Mucosa of stomach (tissue), 1 donor: Measurements from ENCODE around the gene RNF224.

Source experiments
- H3K27me3 ChIP-seq: one replicate; pipeline ENCODE4 v1.7.0; 2013; ENCODE audit warnings: mild to moderate bottlenecking, low read length; ENCODE audit not compliant: control insufficient read depth, insufficient read depth
- H3K36me3 ChIP-seq: one replicate; pipeline ENCODE4 v1.7.0; 2013; ENCODE audit warnings: low read length; ENCODE audit not compliant: control insufficient read depth, insufficient read depth
- H3K4me1 ChIP-seq: one replicate; pipeline ENCODE4 v1.7.0; 2013; ENCODE audit warnings: mild to moderate bottlenecking, low read length; ENCODE audit not compliant: control insufficient read depth, insufficient read depth
- H3K4me3 ChIP-seq: one replicate; pipeline ENCODE4 v1.7.0; 2013; ENCODE audit warnings: low read length
- H3K9ac ChIP-seq: one replicate; pipeline ENCODE4 v1.7.0; 2013; ENCODE audit warnings: mild to moderate bottlenecking, low read length, moderate library complexity
- H3K9me3 ChIP-seq: one replicate; pipeline ENCODE4 v1.7.0; 2013; ENCODE audit warnings: mild to moderate bottlenecking, low read length, moderate library complexity; ENCODE audit not compliant: control insufficient read depth
- donor health status: Pancreatic carcinoma.

RNF224 gene

DNA sequence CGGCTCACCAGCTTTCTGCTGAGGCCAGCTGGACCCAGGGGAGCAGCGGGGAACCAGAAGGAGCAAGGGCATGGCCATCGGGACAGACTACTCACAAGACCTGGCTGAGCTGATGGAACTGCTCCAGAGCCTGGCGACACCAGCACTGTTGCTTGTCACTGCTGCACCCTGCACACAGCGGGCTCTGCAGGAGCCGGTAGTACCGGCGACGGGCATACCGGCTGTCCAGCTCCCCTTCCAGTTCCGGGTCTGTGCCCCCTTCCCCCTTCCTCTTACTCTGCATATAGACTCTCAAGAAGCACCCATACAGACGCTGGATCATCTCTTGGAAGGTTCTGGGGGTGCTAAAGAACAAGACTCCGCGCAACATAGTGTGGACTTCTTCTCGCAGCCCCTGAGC, 39.9 kb upstream of the RNF224 start:
- peaks cover 32% of the 10 kb centered on the region for H3K4me1 ChIP-seq
- peak overlapping the region; percentile 91 for H3K4me3 ChIP-seq
- H3K9me3 ChIP-seq = no peaks in the 10 kb centered on the region
- H3K27me3 ChIP-seq = no peaks in the 10 kb centered on the region
- H3K9ac ChIP-seq = peak overlapping the region; percentile 89
- peaks cover 11% of the 10 kb centered on the region for H3K36me3 ChIP-seq

DNA sequence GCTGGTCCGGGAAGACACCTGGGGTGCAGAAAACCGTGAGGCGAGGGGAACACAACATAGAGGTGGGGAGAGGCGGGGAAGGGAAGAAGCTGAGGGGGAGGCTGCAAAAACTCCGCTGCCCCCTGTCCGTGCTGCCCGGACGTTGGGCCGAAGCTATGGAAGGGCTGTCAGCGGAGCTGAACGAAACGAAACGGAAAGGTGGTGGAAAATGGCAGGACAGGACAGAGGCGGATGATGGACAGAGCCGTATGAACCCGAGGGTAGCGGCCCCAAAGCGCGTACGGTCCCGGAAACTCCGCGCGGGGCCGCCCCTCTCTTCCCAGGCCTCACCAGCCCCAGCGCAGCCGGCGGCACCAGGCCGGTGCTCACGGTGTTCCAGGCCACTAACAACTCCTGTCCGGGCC, 39.2 kb upstream of the RNF224 start:
- peak overlapping the region; percentile 91 for H3K4me3 ChIP-seq
- peaks cover 32% of the 10 kb centered on the region for H3K4me1 ChIP-seq
- peak overlapping the region; percentile 89 for H3K9ac ChIP-seq
- no peaks in the 10 kb centered on the region for H3K9me3 ChIP-seq
- H3K36me3 ChIP-seq = peaks cover 5% of the 10 kb centered on the region
- no peaks in the 10 kb centered on the region for H3K27me3 ChIP-seq

DNA sequence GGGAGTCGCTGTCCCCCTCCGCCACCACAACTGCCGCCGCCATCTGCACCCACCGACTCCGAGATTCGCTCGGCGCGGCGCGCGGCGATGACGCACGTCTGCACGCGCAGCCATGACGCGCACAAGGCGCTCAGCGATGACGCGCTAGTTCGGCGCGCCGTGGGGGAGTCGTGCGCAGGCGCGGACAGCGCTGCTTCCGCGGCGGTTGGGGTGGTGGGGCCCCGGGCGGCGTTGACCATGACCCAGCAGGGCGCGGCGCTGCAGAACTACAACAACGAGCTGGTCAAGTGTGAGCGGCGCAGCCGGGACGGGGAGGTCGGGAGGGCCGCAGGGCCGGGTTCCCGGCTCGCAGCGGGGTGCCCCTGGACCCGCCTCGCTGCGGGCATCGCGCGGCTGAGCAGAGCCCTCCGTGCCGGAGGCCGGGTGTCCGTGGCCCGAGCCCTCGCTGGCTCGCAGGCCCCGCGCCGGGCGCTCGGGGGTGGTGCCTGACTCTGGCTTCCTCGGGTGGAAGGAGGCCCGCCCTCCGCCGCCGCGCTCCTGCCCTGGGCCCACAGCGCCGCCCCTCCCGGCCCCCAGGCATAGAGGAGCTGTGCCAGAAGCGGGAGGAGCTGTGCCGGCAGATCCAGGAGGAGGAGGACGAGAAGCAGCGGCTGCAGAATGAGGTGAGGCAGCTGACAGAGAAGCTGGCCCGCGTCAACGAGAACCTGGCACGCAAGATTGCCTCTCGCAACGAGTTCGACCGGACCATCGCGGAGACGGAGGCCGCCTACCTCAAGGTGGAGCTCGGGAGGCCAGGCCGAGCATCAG, 38.6 kb upstream of the RNF224 start, which contains the start of the genes ANAPC2 and SSNA1:
TSS of gene ANAPC2 (minus strand) at position 71 of the 807 bp plus-strand sequence. CDS start at position 43, 28 bp downstream.
TSS of gene SSNA1 (plus strand) at position 187 of the 807 bp plus-strand sequence. CDS start at position 238, 51 bp downstream.
- peaks cover 32% of the 10 kb centered on the region for H3K4me1 ChIP-seq
- peak within 1 kb of the TSS; percentile 91 for H3K4me3 ChIP-seq
- H3K36me3 ChIP-seq = no peaks in the 10 kb centered on the region
- no peaks in the 10 kb centered on the region for H3K27me3 ChIP-seq
- H3K9ac ChIP-seq = peak within 1 kb of the TSS; percentile 89
- H3K9me3 ChIP-seq = no peaks in the 10 kb centered on the region

DNA sequence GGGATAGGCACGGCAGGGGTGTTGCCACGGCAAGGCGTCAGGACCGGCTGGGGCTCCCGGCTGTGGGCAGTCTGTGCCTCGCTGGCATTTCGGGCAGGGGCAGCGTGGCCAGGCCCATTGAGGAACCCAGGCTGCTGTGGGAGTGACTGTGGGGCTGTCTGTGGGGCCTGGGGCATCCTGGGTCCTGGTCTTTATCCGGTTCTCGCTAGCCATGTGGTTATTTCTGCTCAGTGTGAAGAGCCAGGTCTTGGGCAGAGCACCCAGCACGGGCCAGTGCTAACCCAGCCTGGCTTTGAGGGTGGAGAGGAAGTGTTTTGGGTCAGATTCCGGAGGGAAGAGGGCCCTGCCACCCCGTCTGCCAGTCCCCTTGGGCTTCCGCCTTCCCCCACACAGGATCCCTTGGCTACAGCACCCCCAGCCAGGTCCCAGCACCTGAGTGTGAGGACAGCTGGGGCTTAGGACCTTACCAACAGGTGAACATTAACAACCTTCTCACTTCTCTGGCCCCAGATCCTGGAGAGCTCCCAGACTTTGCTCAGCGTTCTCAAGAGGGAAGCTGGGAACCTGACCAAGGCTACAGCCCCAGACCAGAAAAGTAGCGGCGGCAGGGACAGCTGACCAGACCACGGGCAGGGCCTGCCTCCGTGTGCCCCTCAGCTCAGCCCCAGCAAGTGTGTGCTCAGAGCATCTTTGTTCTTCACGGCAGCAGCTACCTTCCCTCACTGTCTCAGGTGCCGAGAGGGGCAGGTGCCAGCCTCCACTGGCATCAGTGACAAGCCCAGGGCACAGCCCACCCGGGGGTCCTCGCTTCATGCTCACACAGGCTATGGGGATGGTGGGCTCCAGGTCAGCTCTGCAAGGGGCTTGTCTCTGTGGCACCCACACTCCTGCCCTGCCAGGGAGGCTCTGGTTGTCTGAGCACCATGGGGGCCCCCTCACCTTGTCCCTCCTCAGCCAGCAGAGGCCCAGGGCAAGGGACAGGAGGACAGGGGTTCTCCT, 37.7 kb upstream of the RNF224 start:
- Histone ChIP-seq H3K27me3 (no peaks in the 10 kb centered on the region), H3K4me3 (peak overlapping the region; percentile 91), H3K4me1 (peaks cover 38% of the 10 kb centered on the region), H3K9me3 (no peaks in the 10 kb centered on the region), H3K36me3 (no peaks in the 10 kb centered on the region), H3K9ac (peak overlapping the region; percentile 89)

GRCh38 chr9:137190315-137190856, 36.9 kb upstream of the RNF224 start:
- Histone ChIP-seq H3K9ac (peak overlapping the region; percentile 89), H3K9me3 (no peaks in the 10 kb centered on the region), H3K27me3 (no peaks in the 10 kb centered on the region), H3K36me3 (no peaks in the 10 kb centered on the region), H3K4me1 (peaks cover 46% of the 10 kb centered on the region), H3K4me3 (no peak overlapping the region)

- Histone ChIP-seq H3K36me3 (no peaks in the 10 kb centered on the region), H3K4me1 (peaks cover 55% of the 10 kb centered on the region), H3K9ac (no peak overlapping the region), H3K9me3 (no peaks in the 10 kb centered on the region), H3K27me3 (no peaks in the 10 kb centered on the region), H3K4me3 (no peak overlapping the region)
These were observed 36.1 kb upstream of the RNF224 start for GRCh38 chr9:137191245-137191644.

GRCh38 chr9:137191691-137192447, 35.4 kb upstream of the RNF224 start:
- Histone ChIP-seq H3K4me3 (no peak overlapping the region), H3K9me3 (no peaks in the 10 kb centered on the region), H3K4me1 (peaks cover 56% of the 10 kb centered on the region), H3K9ac (no peak overlapping the region), H3K27me3 (no peaks in the 10 kb centered on the region), H3K36me3 (no peaks in the 10 kb centered on the region)

DNA sequence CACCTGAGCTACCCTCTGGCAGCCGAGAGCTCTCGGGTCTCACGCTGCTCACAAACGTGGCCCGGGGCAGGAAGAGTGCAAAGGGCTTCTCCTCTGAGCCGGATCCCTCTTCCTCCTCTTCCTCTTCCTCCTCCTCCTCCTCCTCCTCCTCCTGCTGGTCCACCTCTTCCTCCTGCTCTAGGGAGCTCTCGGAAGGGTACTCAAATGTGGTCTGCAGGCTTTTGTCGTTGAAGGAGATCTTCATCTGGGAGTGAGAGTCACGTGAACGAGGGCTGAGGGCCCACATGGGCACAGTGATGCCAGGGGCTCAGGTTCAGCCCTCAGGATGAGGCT, 34.9 kb upstream of the RNF224 start:
- Histone ChIP-seq H3K36me3 (no peaks in the 10 kb centered on the region), H3K4me3 (no peak overlapping the region), H3K27me3 (no peaks in the 10 kb centered on the region), H3K9ac (no peak overlapping the region), H3K9me3 (no peaks in the 10 kb centered on the region), H3K4me1 (peaks cover 56% of the 10 kb centered on the region)

- H3K9me3 ChIP-seq = no peaks in the 10 kb centered on the region
- no peak overlapping the region for H3K9ac ChIP-seq
- H3K4me1 ChIP-seq = peaks cover 56% of the 10 kb centered on the region
- no peak overlapping the region for H3K4me3 ChIP-seq
- no peaks in the 10 kb centered on the region for H3K36me3 ChIP-seq
- H3K27me3 ChIP-seq = no peaks in the 10 kb centered on the region
These were observed 34.4 kb upstream of the RNF224 start for GRCh38 chr9:137192859-137193258.

GRCh38 chr9:137193771-137194170, 33.5 kb upstream of the RNF224 start:
- Histone ChIP-seq H3K4me1 (peaks cover 64% of the 10 kb centered on the region), H3K9ac (no peak overlapping the region), H3K4me3 (no peak overlapping the region), H3K27me3 (no peaks in the 10 kb centered on the region), H3K9me3 (no peaks in the 10 kb centered on the region), H3K36me3 (no peaks in the 10 kb centered on the region)

- no peak overlapping the region for H3K4me3 ChIP-seq
- H3K9me3 ChIP-seq = no peaks in the 10 kb centered on the region
- H3K9ac ChIP-seq = no peak overlapping the region
- H3K4me1 ChIP-seq = peaks cover 68% of the 10 kb centered on the region
- no peaks in the 10 kb centered on the region for H3K36me3 ChIP-seq
- H3K27me3 ChIP-seq = no peaks in the 10 kb centered on the region
These were observed 32.9 kb upstream of the RNF224 start for GRCh38 chr9:137194388-137194787.
